Measurements from ENCODE around the gene PUS3. TPM values are rescaled to one million over a fixed set of nuclear protein-coding genes. Genes with fewer than 3 reads are reported as not detected.

The PUS3 gene
- total RNA-seq, 2 donors from 2014 or later, result 8.3 to 11.8 TPM

GRCh38 chr11:125930076-125930450, 27.1 kb upstream of the PUS3 start:
- H3K4me3 ChIP-seq, result no peak overlapping the region
- H3K27ac ChIP-seq, result no peak overlapping the region
- no peaks in the 10 kb centered on the region for H3K36me3 ChIP-seq
- no peaks in the 10 kb centered on the region for H3K9me3 ChIP-seq
- WGBS, result 90% methylated on average over 11 of the region's 11 CpGs
- H3K4me1 ChIP-seq (replicated peaks), result no peaks in the 10 kb centered on the region
- no peak for TF ChIP-seq POLR2AphosphoS5 (IDR thresholded peaks at IDR 0.05)
- TF ChIP-seq POLR2A (IDR thresholded peaks at IDR 0.05), result no peak
- TF ChIP-seq CTCF (IDR thresholded peaks at IDR 0.05), result no peak
- no peaks in the 10 kb centered on the region for H3K27me3 ChIP-seq (replicated peaks; ENCODE audit: insufficient read depth)
- intact Hi-C loops (cut with DNase I), result no loop called here
- DNase-seq (ENCODE audit: low spot score), result no peak

GRCh38 chr11:125929445-125930075, 26.6 kb upstream of the PUS3 start:
- no peak for DNase-seq (ENCODE audit: low spot score)
- H3K27me3 ChIP-seq (replicated peaks; ENCODE audit: insufficient read depth), result no peaks in the 10 kb centered on the region
- no peaks in the 10 kb centered on the region for H3K9me3 ChIP-seq
- intact Hi-C loops (cut with DNase I), result loop anchor here (10.0 kb wide), 1 partner anchor 135 kb away; the partner anchor contains the start of gene CDON
- H3K4me3 ChIP-seq, result no peak overlapping the region
- no peaks in the 10 kb centered on the region for H3K36me3 ChIP-seq
- H3K27ac ChIP-seq, result no peak overlapping the region
- WGBS, result 81% methylated on average over 9 of the region's 9 CpGs
- no peaks in the 10 kb centered on the region for H3K4me1 ChIP-seq (replicated peaks)
- TF ChIP-seq CTCF (IDR thresholded peaks at IDR 0.05) (no peak), POLR2A (IDR thresholded peaks at IDR 0.05) (no peak), POLR2AphosphoS5 (IDR thresholded peaks at IDR 0.05) (no peak)

GRCh38 chr11:125926682-125927081, 23.7 kb upstream of the PUS3 start:
- intact Hi-C loops (cut with DNase I), result loop anchor here (10.0 kb wide), 1 partner anchor 138 kb away; the partner anchor contains the start of gene CDON
- no peak overlapping the region for H3K4me3 ChIP-seq
- no peaks in the 10 kb centered on the region for H3K4me1 ChIP-seq (replicated peaks)
- no peaks in the 10 kb centered on the region for H3K36me3 ChIP-seq
- no peak for DNase-seq (ENCODE audit: low spot score)
- no peaks in the 10 kb centered on the region for H3K9me3 ChIP-seq
- 92% methylated on average over 12 of the region's 12 CpGs for WGBS
- H3K27me3 ChIP-seq (replicated peaks; ENCODE audit: insufficient read depth), result no peaks in the 10 kb centered on the region
- TF ChIP-seq POLR2AphosphoS5 (IDR thresholded peaks at IDR 0.05) (no peak), CTCF (IDR thresholded peaks at IDR 0.05) (no peak), POLR2A (IDR thresholded peaks at IDR 0.05) (no peak)
- no peak overlapping the region for H3K27ac ChIP-seq

GRCh38 chr11:125925804-125926203, 22.8 kb upstream of the PUS3 start:
- Histone ChIP-seq H3K4me3 (no peak overlapping the region), H3K4me1 (replicated peaks) (no peaks in the 10 kb centered on the region), H3K9me3 (no peaks in the 10 kb centered on the region), H3K27me3 (replicated peaks; ENCODE audit: insufficient read depth) (no peaks in the 10 kb centered on the region), H3K27ac (no peak overlapping the region), H3K36me3 (no peaks in the 10 kb centered on the region)
- TF ChIP-seq POLR2AphosphoS5 (IDR thresholded peaks at IDR 0.05), result no peak
- DNase-seq (ENCODE audit: low spot score), result no peak
- intact Hi-C loops (cut with DNase I), result loop anchor here (10.0 kb wide), 1 partner anchor 139 kb away; the partner anchor contains the start of gene CDON
- 80% methylated on average over 3 of the region's 3 CpGs for WGBS

- H3K9me3 ChIP-seq, result no peaks in the 10 kb centered on the region
- H3K27me3 ChIP-seq (replicated peaks; ENCODE audit: insufficient read depth), result no peaks in the 10 kb centered on the region
- 55% methylated on average over 6 of the region's 6 CpGs for WGBS
- intact Hi-C loops (cut with DNase I), result loop anchor here (10.0 kb wide), 1 partner anchor 140 kb away; the partner anchor contains the start of gene CDON
- DNase-seq (ENCODE audit: low spot score), result no peak
- TF ChIP-seq POLR2A (IDR thresholded peaks at IDR 0.05) (no peak), CTCF (IDR thresholded peaks at IDR 0.05) (peak in 1 of 4 experiments; percentile 9)
- no peaks in the 10 kb centered on the region for H3K36me3 ChIP-seq
- no peak overlapping the region for H3K4me3 ChIP-seq
- H3K27ac ChIP-seq, result no peak overlapping the region
- no peaks in the 10 kb centered on the region for H3K4me1 ChIP-seq (replicated peaks)
Measured at GRCh38 chr11:125925247-125925740, 22.3 kb upstream of the PUS3 start.

All from prostate gland (tissue), 2 donors.